PFSK-1 (cell line): ENCODE results near the gene ZNF536.

Source experiments
- POLR2AphosphoS5 ChIP-seq: IDR thresholded peaks from 2 replicates; pipeline ENCODE4 v1.6.1; 2012; ENCODE audit warnings: low read depth, mild to moderate bottlenecking, control low read depth, low read length, moderate library complexity
- TAF1 ChIP-seq: IDR thresholded peaks from 2 replicates; pipeline ENCODE4 v1.6.1; 2012; ENCODE audit warnings: low read length, control low read depth, borderline replicate concordance; ENCODE audit not compliant: insufficient read depth
- TF ChIP-seq, protein P1 (sequence below), 2 experiments: IDR thresholded peaks; 2 replicates each; pipeline versions ENCODE4 v1.6.1 to v1.8.0; 2011 to 2012; ENCODE audit warnings: low read depth in 2 of 2, low read length in 2 of 2, control low read depth in 1 of 2, inconsistent platforms in 1 of 2, mild to moderate bottlenecking in 1 of 2, moderate library complexity in 1 of 2; ENCODE audit not compliant: insufficient read depth in 1 of 2

GRCh38 chr19:30334841-30335240, 37.3 kb upstream of the ZNF536 start:
- TF ChIP-seq TAF1 (no peak), POLR2AphosphoS5 (no peak)
- TF ChIP-seq, protein P1, sequence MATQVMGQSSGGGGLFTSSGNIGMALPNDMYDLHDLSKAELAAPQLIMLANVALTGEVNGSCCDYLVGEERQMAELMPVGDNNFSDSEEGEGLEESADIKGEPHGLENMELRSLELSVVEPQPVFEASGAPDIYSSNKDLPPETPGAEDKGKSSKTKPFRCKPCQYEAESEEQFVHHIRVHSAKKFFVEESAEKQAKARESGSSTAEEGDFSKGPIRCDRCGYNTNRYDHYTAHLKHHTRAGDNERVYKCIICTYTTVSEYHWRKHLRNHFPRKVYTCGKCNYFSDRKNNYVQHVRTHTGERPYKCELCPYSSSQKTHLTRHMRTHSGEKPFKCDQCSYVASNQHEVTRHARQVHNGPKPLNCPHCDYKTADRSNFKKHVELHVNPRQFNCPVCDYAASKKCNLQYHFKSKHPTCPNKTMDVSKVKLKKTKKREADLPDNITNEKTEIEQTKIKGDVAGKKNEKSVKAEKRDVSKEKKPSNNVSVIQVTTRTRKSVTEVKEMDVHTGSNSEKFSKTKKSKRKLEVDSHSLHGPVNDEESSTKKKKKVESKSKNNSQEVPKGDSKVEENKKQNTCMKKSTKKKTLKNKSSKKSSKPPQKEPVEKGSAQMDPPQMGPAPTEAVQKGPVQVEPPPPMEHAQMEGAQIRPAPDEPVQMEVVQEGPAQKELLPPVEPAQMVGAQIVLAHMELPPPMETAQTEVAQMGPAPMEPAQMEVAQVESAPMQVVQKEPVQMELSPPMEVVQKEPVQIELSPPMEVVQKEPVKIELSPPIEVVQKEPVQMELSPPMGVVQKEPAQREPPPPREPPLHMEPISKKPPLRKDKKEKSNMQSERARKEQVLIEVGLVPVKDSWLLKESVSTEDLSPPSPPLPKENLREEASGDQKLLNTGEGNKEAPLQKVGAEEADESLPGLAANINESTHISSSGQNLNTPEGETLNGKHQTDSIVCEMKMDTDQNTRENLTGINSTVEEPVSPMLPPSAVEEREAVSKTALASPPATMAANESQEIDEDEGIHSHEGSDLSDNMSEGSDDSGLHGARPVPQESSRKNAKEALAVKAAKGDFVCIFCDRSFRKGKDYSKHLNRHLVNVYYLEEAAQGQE (IDR thresholded peaks at IDR 0.05; ENCODE audit: insufficient read depth in 1 of 2, low read depth in 2 of 2, low read length in 2 of 2): no peak
